Endodermal cell (in vitro differentiated cells): ENCODE data around the gene CFAP61. TPM values are rescaled to one million over a fixed set of nuclear protein-coding genes. Genes with fewer than 3 reads are reported as not detected.

Source experiments
- DNase-seq: peaks from one replicate; pipeline ENCODE4 v3.0.0-alpha.2; 2017
- H3K27ac ChIP-seq: 2 replicates; pipeline ENCODE4 v1.5.1; 2013; ENCODE audit warnings: mild to moderate bottlenecking, low read depth, low read length, moderate library complexity
- H3K27me3 ChIP-seq: 2 replicates; pipeline ENCODE4 v1.6.1; 2013; ENCODE audit warnings: mild to moderate bottlenecking, low read length, moderate library complexity; ENCODE audit not compliant: insufficient read depth, control insufficient read depth, poor library complexity, severe bottlenecking
- H3K36me3 ChIP-seq: 2 replicates; pipeline ENCODE4 v1.7.0; 2013; ENCODE audit warnings: mild to moderate bottlenecking, low read length, moderate library complexity; ENCODE audit not compliant: control insufficient read depth, insufficient read depth
- H3K4me1 ChIP-seq: one replicate; pipeline ENCODE4 v1.7.0; 2013; ENCODE audit warnings: low read length; ENCODE audit not compliant: control insufficient read depth, insufficient read depth
- H3K4me3 ChIP-seq: 2 replicates; pipeline ENCODE4 v1.5.1; 2013; ENCODE audit warnings: mild to moderate bottlenecking, low read length, moderate library complexity
- H3K9ac ChIP-seq: 2 replicates; pipeline ENCODE4 v1.6.1; 2013; ENCODE audit warnings: mild to moderate bottlenecking, low read length, moderate library complexity; ENCODE audit not compliant: poor library complexity, severe bottlenecking; ENCODE audit errors: extremely low read depth
- H3K9me3 ChIP-seq: 2 replicates; pipeline ENCODE4 v1.6.1; 2013; ENCODE audit warnings: mild to moderate bottlenecking, low read length, moderate library complexity; ENCODE audit not compliant: control insufficient read depth
- H3K27ac Mint-ChIP-seq: 2 replicates; pipeline ENCODE4 v1.8.0; 2020; ENCODE audit warnings: mixed read lengths
- H3K27me3 Mint-ChIP-seq: 2 replicates; pipeline ENCODE4 v1.8.0; 2021; ENCODE audit warnings: mild to moderate bottlenecking, mixed read lengths; ENCODE audit not compliant: insufficient read depth
- H3K36me3 Mint-ChIP-seq: 2 replicates; pipeline ENCODE4 v1.8.0; 2020; ENCODE audit warnings: low read depth, mixed read lengths
- H3K4me1 Mint-ChIP-seq: 2 replicates; pipeline ENCODE4 v1.8.0; 2020; ENCODE audit warnings: mixed read lengths
- H3K4me3 Mint-ChIP-seq: 2 replicates; pipeline ENCODE4 v1.8.0; 2020; ENCODE audit warnings: mild to moderate bottlenecking, moderate library complexity, mixed read lengths
- H3K9me3 Mint-ChIP-seq: 2 replicates; pipeline ENCODE4 v1.8.0; 2020; ENCODE audit warnings: mild to moderate bottlenecking, mixed read lengths
- CTCF ChIP-seq: fragments of 200-600 bp; sonication (generic); conservative IDR thresholded peaks from 2 replicates; pipeline ENCODE4 v1.5.0; 2021; ENCODE audit warnings: antibody characterized with exemption, mild to moderate bottlenecking
- WGBS, 2 experiments: methylation state at CpG; one replicate each; pipeline versions ENCODE4 v1.1.5 to v1.1.7; 2013; ENCODE audit warnings: missing lambda C conversion rate in 2 of 2, mixed read lengths in 1 of 2; ENCODE audit not compliant: insufficient coverage in 1 of 2, insufficient read length in 1 of 2; 5-methylcytosine and 5-hydroxymethylcytosine counted together
- total RNA-seq, 2 donors: library from RNA; stranded (reverse); fragmentation: NEBNext Ultra II Directional in 1 of 2; extraction: Animal tissue kit (Norgen Biotek cat#: 25700) in 1 of 2; gene quantifications; 2 replicates in 1 of 2; 3 replicates in 1 of 2; pipeline ENCODE4 v1.2.1, GENCODE V29; 2021

CFAP61 gene
- total RNA-seq, 2 donors from 2014 or later: 0.64 to 0.73 TPM

DNA sequence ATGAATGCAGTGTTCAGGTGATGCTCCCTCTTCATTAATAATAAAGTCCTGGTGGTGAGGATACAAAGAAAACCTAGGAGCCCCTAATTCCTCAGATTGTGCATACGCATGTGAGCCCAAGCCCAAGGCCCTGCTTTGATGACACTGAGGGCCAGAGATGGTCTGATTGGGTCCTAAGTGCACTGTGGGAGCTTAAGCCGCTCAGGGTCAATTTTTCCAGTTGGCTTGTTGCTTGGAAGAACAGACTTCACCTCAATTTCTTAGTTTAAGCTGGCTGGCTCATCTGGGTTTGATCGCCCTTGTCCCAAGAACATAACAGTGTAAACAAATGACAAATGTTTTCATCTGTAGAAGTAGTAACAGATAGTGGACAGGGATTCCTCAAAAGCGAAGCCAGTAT is 357.0 kb downstream of the CFAP61 start:
- 90 to 95% methylated on average over 2 to 4 of the region's 4 CpGs for WGBS, 2 experiments
- H3K27ac Mint-ChIP-seq: no peak overlapping the region
- H3K36me3 Mint-ChIP-seq: no peaks in the 10 kb centered on the region
- Histone ChIP-seq H3K4me3 (no peak overlapping the region), H3K27ac (no peak overlapping the region), H3K9me3 (no peaks in the 10 kb centered on the region), H3K9ac (no peak overlapping the region), H3K36me3 (no peaks in the 10 kb centered on the region), H3K4me1 (no peaks in the 10 kb centered on the region), H3K27me3 (peaks cover 16% of the 10 kb centered on the region)
- peaks cover 35% of the 10 kb centered on the region for H3K27me3 Mint-ChIP-seq
- H3K9me3 Mint-ChIP-seq: no peaks in the 10 kb centered on the region
- no peak for TF ChIP-seq CTCF
- H3K4me1 Mint-ChIP-seq: peaks cover 23% of the 10 kb centered on the region
- H3K4me3 Mint-ChIP-seq: no peak overlapping the region
- no peak for DNase-seq

Other genes starting within 250 kb of the CFAP61 start
- gene NAA20, start 35.2 kb upstream of the CFAP61 start, total RNA-seq: 10 to 100 TPM; 35.1 to 39.4 TPM
- 10 to 100 TPM; 22.2 to 23.4 TPM for gene CRNKL1, start 66 bp upstream of the CFAP61 start, total RNA-seq